ENCODE measurements around the gene PTPRF.
A peak's percentile ranks its signal among the peaks of the same experiment; 100 is the strongest.

Gene PTPRF

DNA sequence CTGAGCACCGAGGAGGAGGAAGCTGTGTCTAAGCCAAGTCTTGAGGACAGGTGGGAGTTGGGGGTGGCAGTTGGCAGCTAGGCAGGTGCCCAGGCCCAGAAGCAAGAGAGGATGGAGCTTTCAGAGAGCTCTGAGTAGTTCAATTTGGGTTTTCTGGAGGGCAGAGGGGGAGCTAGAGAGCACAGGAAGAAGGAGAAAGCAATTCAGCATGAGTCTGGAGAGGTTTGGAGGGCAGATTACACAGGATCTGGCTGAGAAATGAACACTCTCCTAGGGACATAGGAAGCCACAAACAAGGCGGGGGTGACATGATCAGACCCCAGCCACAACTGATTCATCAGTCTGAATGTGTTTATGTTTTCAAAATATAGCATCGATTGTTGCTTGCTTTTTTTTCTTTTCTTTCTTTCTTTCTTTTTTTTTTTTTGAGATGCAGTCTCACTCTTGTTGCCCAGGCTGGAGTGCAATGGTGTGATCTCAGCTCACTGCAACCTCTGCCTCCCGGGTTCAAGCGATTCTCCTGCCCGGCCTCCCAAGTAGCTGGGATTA lies 23.8 kb downstream of the PTPRF start:
- peak; percentile 58 for DNase-seq

- no peak for DNase-seq
Observed at GRCh38 chr1:43556782-43557181, 26.1 kb downstream of the PTPRF start.

- DNase-seq: no peak
Observed at GRCh38 chr1:43557744-43558245, 27.1 kb downstream of the PTPRF start.

GRCh38 chr1:43558346-43558841 lies 27.7 kb downstream of the PTPRF start:
- DNase-seq: no peak

DNA sequence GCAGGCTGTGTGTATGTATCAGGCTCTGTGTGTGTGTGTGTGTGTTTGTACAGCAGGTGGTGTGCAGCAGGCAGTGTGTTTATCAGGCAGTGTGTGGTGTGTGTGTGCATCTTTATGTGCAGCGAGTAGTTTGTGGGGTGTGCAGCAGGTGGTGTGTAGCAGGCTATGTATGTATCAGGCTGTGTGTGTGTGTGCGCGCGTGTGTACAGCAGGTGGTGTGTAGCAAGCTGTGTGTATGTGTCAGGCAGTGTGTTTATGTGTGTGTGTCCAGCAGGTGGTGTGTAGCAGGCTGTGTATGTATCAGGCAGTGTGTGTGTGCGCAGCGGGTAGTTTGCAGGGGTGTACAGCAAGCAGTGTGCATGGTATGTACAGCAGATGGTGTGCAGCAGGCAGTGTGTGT lies 29.0 kb downstream of the PTPRF start:
- no peak for DNase-seq

- DNase-seq: no peak
Observed at GRCh38 chr1:43560286-43560685, 29.6 kb downstream of the PTPRF start.

- no peak for DNase-seq
Observed at GRCh38 chr1:43563876-43564539, 33.3 kb downstream of the PTPRF start.

DNA sequence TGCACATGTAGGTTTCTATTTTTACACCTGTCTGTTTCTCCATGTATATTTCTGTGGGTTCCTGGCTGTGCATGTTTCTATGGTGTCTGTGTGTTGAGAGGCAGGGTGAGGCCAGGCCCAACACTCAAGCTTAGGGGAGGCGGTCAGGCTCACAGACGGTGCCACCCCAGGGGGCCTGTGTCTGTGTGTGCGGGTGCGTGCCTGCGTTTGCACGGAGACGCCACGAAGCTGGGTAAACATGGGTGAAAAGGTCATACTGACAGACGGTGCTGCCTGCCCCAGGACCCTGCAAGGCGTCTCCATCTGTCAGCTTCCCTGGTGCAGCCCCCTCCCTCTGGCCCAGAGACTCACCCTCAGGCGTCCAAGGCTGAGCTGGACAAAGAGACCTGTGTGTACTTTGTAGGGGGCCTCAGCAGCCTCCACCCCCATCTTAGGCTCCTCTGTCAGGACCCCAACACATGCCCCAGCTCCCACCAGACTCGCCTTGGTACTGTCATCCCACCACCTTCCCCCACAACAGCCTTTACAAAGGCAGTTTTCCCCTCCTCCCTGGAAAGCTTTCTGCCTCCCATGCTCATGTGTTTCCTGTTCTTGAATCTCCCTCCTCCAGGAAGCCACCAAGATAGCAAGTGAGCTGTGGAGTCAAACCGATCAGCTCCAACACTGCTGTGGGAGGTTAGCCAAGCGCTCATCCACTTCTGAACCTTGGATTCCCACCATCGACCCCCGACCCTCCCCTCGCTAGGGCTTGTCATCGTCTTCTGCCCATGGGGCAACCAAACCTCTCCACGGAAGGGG lies 34.1 kb downstream of the PTPRF start:
- DNase-seq: no peak

DNA sequence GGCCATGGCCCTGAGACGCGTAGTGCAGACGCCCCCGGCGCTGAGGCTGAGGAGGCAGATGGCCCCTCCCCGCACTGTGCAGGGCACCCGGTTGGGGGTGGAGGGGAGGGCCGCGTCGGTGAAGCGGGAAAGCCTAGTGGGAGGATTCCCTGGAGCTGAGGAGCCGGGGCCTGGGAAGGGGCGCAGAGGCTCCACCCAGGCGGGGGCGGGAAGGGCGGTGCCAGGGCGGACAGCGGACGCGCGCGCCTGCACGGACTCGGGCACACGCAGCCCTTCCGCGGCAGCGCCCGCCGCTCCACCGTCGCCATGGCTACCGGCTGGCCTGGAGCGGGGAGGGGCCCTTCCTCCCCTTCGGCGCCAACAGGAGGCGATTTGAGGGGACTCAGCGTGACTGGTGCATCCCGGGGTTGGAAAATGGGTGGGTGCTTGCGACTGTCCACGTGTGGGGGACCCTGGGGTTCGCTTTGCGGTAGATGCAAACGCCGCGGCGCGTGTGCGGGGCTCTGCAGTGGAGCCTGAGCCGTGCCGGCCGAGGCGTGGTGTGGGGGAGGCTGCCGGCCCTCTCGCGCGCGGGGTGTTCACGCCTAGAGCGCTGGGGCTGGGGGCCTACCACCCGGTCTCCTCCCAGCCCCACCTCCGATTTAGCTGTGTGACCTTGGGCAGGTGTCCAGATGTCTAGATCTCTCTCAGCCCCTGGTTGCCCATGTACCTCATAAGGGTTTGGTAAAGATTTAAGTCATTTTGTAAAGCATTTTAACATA lies 35.1 kb downstream of the PTPRF start:
- peak; percentile 34 for DNase-seq

DNA sequence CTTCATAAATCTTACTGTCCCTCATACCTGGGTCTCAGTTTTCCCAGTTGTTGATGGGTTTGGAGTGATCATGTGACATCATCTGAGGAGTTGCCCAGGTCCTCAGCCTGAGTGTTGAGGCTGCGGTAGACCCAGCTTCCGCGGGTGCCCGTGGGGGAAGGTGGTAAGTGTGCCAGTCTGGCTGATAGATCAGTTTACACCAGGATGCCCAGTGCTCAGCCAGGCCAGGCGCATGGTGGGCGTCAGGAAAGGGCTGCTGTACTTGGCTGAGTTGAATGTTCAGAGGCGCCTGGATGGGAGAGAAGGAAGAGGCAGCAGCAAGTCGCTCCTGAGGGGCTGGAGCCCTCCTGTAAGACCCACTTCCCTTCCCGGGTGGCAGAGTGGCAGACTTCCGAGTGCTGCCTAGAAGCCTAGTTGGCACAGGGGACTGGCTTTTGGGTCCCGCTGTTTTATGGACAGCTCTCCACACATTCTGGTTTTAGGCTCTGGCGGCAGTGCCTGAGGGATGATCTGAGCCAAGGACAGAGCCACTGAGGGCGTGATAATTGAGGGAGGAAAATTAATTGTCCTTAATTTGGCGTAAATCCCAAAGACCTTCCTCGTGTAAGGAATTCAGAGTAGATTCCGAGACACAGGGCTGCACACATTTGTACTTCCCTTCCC lies 35.8 kb downstream of the PTPRF start:
- no peak for DNase-seq

- no peak for DNase-seq
Observed at GRCh38 chr1:43569175-43569574, 38.5 kb downstream of the PTPRF start.

DNA sequence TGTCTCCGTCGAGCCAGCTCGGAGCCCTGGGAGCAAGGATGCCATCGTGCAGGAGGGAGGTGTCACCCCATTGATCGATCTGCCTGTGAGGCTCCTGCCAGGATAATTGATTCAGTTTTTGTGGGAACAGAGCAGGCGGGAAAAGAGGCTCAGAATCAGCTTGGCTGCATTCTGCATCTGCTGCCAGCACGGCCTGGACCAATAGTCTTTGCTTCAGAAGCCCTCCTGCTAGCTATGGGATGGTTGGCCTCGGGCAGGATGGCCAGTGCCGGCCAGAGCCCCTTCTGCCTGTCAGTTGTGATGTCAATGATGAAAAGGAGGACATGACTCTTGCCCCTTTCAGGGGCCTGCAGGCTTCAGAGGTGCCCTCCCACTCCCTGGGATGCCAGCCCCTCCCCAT lies 39.6 kb downstream of the PTPRF start:
- no peak for DNase-seq

GRCh38 chr1:43570715-43571114 lies 40.0 kb downstream of the PTPRF start:
- no peak for DNase-seq

DNA sequence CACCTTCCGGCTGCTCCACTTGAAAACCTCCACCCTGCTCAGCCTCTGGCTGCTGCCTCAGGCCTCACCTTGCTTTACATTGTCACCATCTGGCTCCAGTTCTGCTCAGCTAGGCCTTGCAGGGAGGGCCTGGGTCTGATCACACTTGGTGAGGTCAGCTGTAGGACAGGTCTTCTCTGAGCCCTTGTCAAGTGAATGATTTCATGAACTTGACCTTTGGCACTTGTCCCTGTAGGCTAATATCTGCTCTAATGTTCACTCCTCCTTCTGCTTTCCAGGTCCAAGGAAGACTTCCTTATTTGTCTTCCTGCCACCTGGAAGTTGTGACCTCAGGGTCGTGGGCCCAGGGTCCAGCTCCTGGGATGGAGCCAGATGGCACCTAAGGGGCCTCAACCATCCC lies 41.4 kb downstream of the PTPRF start:
- DNase-seq: no peak

- no peak for DNase-seq
Observed at GRCh38 chr1:43572538-43572937, 41.9 kb downstream of the PTPRF start.

DNA sequence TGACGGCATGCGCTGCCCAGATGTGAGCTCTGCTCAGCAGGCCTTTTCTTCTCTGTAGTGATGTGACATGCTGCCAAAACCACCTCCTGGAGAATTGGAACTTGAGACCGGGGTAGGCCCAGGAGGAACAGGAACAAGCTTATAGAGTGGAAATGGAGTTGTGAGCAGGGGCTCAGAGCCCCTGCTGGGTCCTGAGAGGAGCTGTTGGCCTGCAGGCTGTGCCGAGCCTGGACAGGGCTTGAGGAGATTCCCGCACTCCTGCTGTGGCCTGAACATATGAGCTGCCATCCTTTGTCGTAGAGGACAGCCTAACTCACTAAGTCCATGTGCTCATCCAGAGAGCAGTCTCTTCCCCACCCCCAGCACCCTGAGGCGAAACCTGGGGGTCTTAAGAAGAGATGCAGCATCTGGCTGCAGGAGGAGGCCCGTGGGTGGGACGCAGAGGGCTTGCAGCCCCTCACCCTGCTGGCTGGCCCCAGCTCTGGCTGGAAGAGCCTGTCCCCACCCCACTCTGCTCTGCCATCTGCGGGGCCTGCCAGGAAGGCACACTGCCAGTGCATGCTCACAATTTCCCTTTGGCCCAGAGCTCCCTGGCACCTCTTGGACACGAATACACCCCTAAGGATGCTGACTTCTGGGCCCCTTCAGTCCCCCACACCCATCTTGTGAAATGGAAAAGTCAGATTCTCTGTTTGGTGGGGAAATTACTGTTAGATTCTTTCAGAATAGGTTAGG lies 42.5 kb downstream of the PTPRF start:
- no peak for DNase-seq

- DNase-seq: no peak
Observed at GRCh38 chr1:43576521-43576920, 45.8 kb downstream of the PTPRF start.

- DNase-seq: no peak
Observed at GRCh38 chr1:43577655-43578542, 47.2 kb downstream of the PTPRF start.

DNA sequence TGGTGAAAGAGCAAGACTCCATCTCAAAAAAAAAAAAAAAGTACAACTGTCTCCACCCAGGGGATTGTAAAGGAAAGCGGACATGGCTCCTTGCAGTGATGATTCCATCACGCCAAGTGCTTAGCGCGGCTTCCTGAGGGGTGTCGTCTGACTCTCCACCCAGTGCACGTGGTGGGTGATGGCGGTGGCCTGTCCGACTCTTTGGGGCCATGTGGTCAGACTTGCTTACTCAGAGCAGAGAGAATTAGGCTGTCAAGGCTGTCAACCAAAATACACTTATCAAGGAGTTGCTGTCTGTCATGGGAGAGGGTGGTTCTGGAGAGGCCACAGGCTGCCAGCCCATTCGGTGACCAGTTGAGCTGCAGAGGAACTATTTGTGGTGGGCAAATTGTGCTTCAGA lies 49.4 kb downstream of the PTPRF start:
- DNase-seq: no peak

GRCh38 chr1:43582162-43582566 lies 51.5 kb downstream of the PTPRF start:
- peak; percentile 93 for DNase-seq

- DNase-seq: no peak
Observed at GRCh38 chr1:43583058-43583457, 52.4 kb downstream of the PTPRF start.

Measured in HCEC 1CT (cell line).